B cell (primary cell): ENCODE results near the gene AQP5. TPM values are rescaled to one million over a fixed set of nuclear protein-coding genes. Genes with fewer than 3 reads are reported as not detected.

ENCODE experiments used
- ATAC-seq: fragments of 200-7000 bp; cut with Tn5 transposase; one replicate; pipeline ENCODE4 v1.10.0; 2021; ENCODE audit warnings: low read depth, mild to moderate bottlenecking, moderate number of reproducible peaks, moderate library complexity
- CTCF ChIA-PET: fragments of 350-600 bp; sonication (Branson Sonifier 250); formaldehyde crosslinking; loops from one replicate; lab custom pipeline; 2021; ENCODE audit warnings: antibody characterized with exemption, inconsistent platforms; lab: Charles Lee
- POLR2A ChIA-PET: fragments of 350-600 bp; sonication (Branson Sonifier 250); formaldehyde crosslinking; loops from one replicate; lab custom pipeline; 2021; ENCODE audit warnings: antibody characterized with exemption; lab: Charles Lee
- DNase-seq: peaks from one replicate; pipeline ENCODE4 v3.0.0; 2013
- H2AFZ ChIP-seq: 2 replicates; pipeline ENCODE4 v1.6.1; 2012; ENCODE audit warnings: mild to moderate bottlenecking, low read depth, low read length; ENCODE audit not compliant: insufficient read depth, poor library complexity, severe bottlenecking
- H3K27ac ChIP-seq, 2 donors: 1 replicate in 1 of 2; 2 replicates in 1 of 2; pipeline ENCODE4 v1.5.1; 2012 to 2013; ENCODE audit warnings: low read length in 2 of 2, mild to moderate bottlenecking in 2 of 2, moderate library complexity in 1 of 2
- H3K27me3 ChIP-seq, 4 experiments: fragments of 200-600 bp in 1 of 4; sonication (generic) in 1 of 4; replicated peaks in 1 of 4; 1 replicate in 2 of 4; 2 replicates in 2 of 4; pipeline versions ENCODE4 v1.6.1 to v1.7.0; 2013 to 2016; ENCODE audit warnings: low read length in 3 of 4, mild to moderate bottlenecking in 2 of 4, mixed read lengths in 1 of 4, moderate library complexity in 1 of 4; ENCODE audit not compliant: insufficient read depth in 4 of 4, control insufficient read depth in 3 of 4; ENCODE audit errors: control extremely low read depth in 1 of 4
- H3K36me3 ChIP-seq, 2 experiments: replicated peaks in 1 of 2; 1 replicate in 1 of 2; 2 replicates in 1 of 2; pipeline versions ENCODE4 v1.6.1 to v1.7.1; 2013; ENCODE audit warnings: low read length in 1 of 2; ENCODE audit not compliant: insufficient read depth in 2 of 2, control insufficient read depth in 1 of 2; ENCODE audit errors: control extremely low read depth in 1 of 2, extremely low read depth in 1 of 2
- H3K4me1 ChIP-seq, 2 donors: fragments of 200-600 bp in 1 of 2; sonication (generic) in 1 of 2; 1 replicate in 1 of 2; 2 replicates in 1 of 2; pipeline versions ENCODE4 v1.5.1 to v1.6.1; 2013 to 2017; ENCODE audit warnings: low read length in 2 of 2; ENCODE audit not compliant: control insufficient read depth in 2 of 2, insufficient read depth in 2 of 2
- H3K4me2 ChIP-seq: replicated peaks from 2 replicates; pipeline ENCODE3; 2012; ENCODE audit warnings: mild to moderate bottlenecking, low read depth, low read length; ENCODE audit not compliant: poor library complexity, severe bottlenecking
- H3K4me3 ChIP-seq, 5 experiments: fragments of 200-600 bp in 1 of 5; sonication (generic) in 1 of 5; 1 replicate in 3 of 5; 2 replicates in 2 of 5; pipeline versions ENCODE4 v1.5.1 to v1.7.0; 2011 to 2016; ENCODE audit warnings: low read length in 4 of 5, mild to moderate bottlenecking in 4 of 5, low read depth in 2 of 5, control low read depth in 1 of 5, moderate library complexity in 1 of 5; ENCODE audit not compliant: insufficient read depth in 1 of 5; ENCODE audit errors: control extremely low read depth in 1 of 5, extremely low read depth in 1 of 5
- H3K79me2 ChIP-seq: fragments of 200-600 bp; sonication (generic); one replicate; pipeline ENCODE4 v1.6.0; 2016; ENCODE audit warnings: low read length; ENCODE audit not compliant: control insufficient read depth, insufficient read depth
- H3K9ac ChIP-seq: fragments of 200-600 bp; sonication (generic); 2 replicates; pipeline ENCODE4 v1.6.1; 2017; ENCODE audit warnings: mild to moderate bottlenecking, low read length, moderate library complexity
- H3K9me3 ChIP-seq, 3 donors: one replicate each; pipeline versions ENCODE4 v1.6.1 to v1.7.1; 2013; ENCODE audit warnings: low read length in 2 of 3; ENCODE audit not compliant: control insufficient read depth in 2 of 3, insufficient read depth in 1 of 3; ENCODE audit errors: control extremely low read depth in 1 of 3
- H4K20me1 ChIP-seq: 2 replicates; pipeline ENCODE4 v1.6.0; 2012; ENCODE audit warnings: mild to moderate bottlenecking, low read length; ENCODE audit not compliant: insufficient read depth, control insufficient read depth, poor library complexity, severe bottlenecking
- H3K27ac Mint-ChIP-seq: one replicate; pipeline ENCODE4 v1.8.0; 2021; ENCODE audit warnings: mixed read lengths
- H3K27me3 Mint-ChIP-seq: one replicate; pipeline ENCODE4 v1.8.0; 2021; ENCODE audit warnings: mixed read lengths
- H3K4me1 Mint-ChIP-seq: one replicate; pipeline ENCODE4 v1.8.0; 2021; ENCODE audit warnings: mixed read lengths
- H3K4me3 Mint-ChIP-seq: one replicate; pipeline ENCODE4 v1.8.0; 2021; ENCODE audit warnings: mixed read lengths
- H3K9me3 Mint-ChIP-seq: one replicate; pipeline ENCODE4 v1.8.0; 2022; ENCODE audit warnings: mixed read lengths; ENCODE audit not compliant: insufficient read depth
- CTCF ChIP-seq: fragments of 200-600 bp; IDR thresholded peaks from one replicate; pipeline ENCODE4 v1.8.0; 2022; ENCODE audit warnings: antibody characterized with exemption, mild to moderate bottlenecking
- EZH2 ChIP-seq: IDR thresholded peaks from 2 replicates; pipeline ENCODE4 v1.6.1; 2012; ENCODE audit warnings: borderline replicate concordance, low read depth, mild to moderate bottlenecking, moderate library complexity, low read length; ENCODE audit not compliant: insufficient read depth, poor library complexity, severe bottlenecking
- WGBS: methylation state at CpG from one replicate; pipeline ENCODE4 v1.1.5; 2013; ENCODE audit warnings: missing lambda C conversion rate; ENCODE audit not compliant: insufficient coverage; 5-methylcytosine and 5-hydroxymethylcytosine counted together
- intact Hi-C: fragments of 100-400 bp; cut with micrococcal nuclease; formaldehyde crosslinking; loops from one replicate; pipeline ENCODE4 v1.10.0; 2022
- polyA plus RNA-seq: library from polyadenylated mRNA; depleted of rRNA; stranded (reverse); fragments of >200 nt; gene quantifications from 2 replicates; pipeline ENCODE4 v1.2.3, GENCODE V29; 2012
- total RNA-seq, 2 donors: library from RNA; stranded (reverse); fragments of 120-200 nt in 1 of 2; gene quantifications; 1 replicate in 1 of 2; 2 replicates in 1 of 2; pipeline versions ENCODE4 v1.2.3 to v1.2.4, GENCODE V29; 2013 to 2022

The AQP5 gene
- total and polyA plus RNA-seq, 2 donors (not counting 1 experiment from before 2014, with no cell fraction given): not detected

GRCh38 chr12:49955899-49956662 is 5.6 kb upstream of the AQP5 start:
- Histone ChIP-seq H3K9me3 (peaks cover 0 to 2% (median 0%) of the 10 kb centered on the region in 3 donors), H3K4me3 (no peak overlapping the region), H3K27ac (no peak overlapping the region), H3K27me3 (peaks cover 0 to 78% (median 26%) of the 10 kb centered on the region in 4 experiments), H4K20me1 (no peaks in the 10 kb centered on the region), H3K36me3 (no peaks in the 10 kb centered on the region), H3K9ac (no peak overlapping the region), H3K79me2 (no peaks in the 10 kb centered on the region), H3K4me2 (no peak overlapping the region), H3K4me1 (peaks cover 11 to 13% of the 10 kb centered on the region in 2 donors), H2AFZ (no peak overlapping the region)
- Mint-ChIP-seq H3K9me3 (no peaks in the 10 kb centered on the region), H3K4me1 (peaks cover 9% of the 10 kb centered on the region), H3K27ac (no peak overlapping the region), H3K4me3 (no peak overlapping the region), H3K27me3 (peaks cover 65% of the 10 kb centered on the region)
- WGBS: 7% methylated on average over 9 of the region's 13 CpGs
- no peak for TF ChIP-seq EZH2
- no peak for TF ChIP-seq CTCF
- ChIA-PET CTCF (no interaction called here), POLR2A (no interaction called here)
- no peak for DNase-seq
- no peak for ATAC-seq
- intact Hi-C loops: no loop called here
